Measurements from ENCODE around the gene OXTR. TPM values are rescaled to one million over a fixed set of nuclear protein-coding genes. Genes with fewer than 3 reads are reported as not detected.

OXTR gene
- polyA plus RNA-seq, 1 donor (not counting 4 experiments of a cell fraction or from before 2014, with no cell fraction given): 0.16 TPM

DNA sequence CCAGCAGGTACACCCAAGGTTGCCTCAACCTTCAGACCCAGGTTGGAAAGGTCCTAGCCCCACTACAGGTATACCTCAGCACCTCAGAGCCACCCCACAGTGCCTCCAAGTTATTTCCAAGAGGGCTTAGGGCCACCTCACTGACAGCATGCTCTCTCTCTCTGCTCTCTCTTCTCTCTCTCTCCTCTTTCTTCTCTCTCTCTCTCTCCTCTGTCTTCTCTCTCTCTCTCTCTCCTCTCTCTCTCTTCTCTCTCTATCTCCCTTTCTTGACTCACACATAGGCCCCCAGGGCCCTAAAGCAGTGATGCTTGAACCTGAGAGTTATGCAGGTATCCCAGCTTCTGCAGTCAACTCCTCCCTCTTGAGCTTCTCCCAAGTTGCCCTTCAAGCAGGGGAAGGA is 31.6 kb downstream of the OXTR start:
- Histone ChIP-seq H3K27ac (ENCODE audit: control insufficient read depth, insufficient read depth, low read length) (no peak overlapping the region), H3K27me3 (ENCODE audit: control insufficient read depth, extremely low read depth, insufficient read depth, low read length) (no peaks in the 10 kb centered on the region), H2AFZ (ENCODE audit: control insufficient read depth, low read length) (no peak overlapping the region), H3K4me2 (ENCODE audit: control insufficient read depth, extremely low read depth, insufficient read depth, low read depth, low read length) (no peak overlapping the region), H3K9me3 (ENCODE audit: control insufficient read depth, low read depth, low read length) (no peaks in the 10 kb centered on the region), H3K9me1 (ENCODE audit: control insufficient read depth, extremely low read depth, insufficient read depth, low read length) (no peaks in the 10 kb centered on the region), H3K36me3 (ENCODE audit: control insufficient read depth in 2 of 2, extremely low read depth in 1 of 2, insufficient read depth in 2 of 2, low read length in 2 of 2) (no peaks in the 10 kb centered on the region), H3K9ac (ENCODE audit: control insufficient read depth, extremely low read depth, insufficient read depth, low read length) (no peak overlapping the region), H4K20me1 (ENCODE audit: control insufficient read depth, extremely low read depth, insufficient read depth, low read length) (no peaks in the 10 kb centered on the region), H3K4me1 (ENCODE audit: control insufficient read depth, extremely low read depth, insufficient read depth, low read length) (peaks cover 34% of the 10 kb centered on the region), H3K4me3 (ENCODE audit: control insufficient read depth in 2 of 3, extremely low read depth in 1 of 3, insufficient read depth in 2 of 3, low read depth in 1 of 3, low read length in 3 of 3) (no peak overlapping the region), H3K79me2 (ENCODE audit: control insufficient read depth, insufficient read depth, low read length) (no peaks in the 10 kb centered on the region)
- FAIRE-seq (no peak), DNase-seq (ENCODE audit: low read depth, low spot score) (no peak)
- TF ChIP-seq, protein P1, sequence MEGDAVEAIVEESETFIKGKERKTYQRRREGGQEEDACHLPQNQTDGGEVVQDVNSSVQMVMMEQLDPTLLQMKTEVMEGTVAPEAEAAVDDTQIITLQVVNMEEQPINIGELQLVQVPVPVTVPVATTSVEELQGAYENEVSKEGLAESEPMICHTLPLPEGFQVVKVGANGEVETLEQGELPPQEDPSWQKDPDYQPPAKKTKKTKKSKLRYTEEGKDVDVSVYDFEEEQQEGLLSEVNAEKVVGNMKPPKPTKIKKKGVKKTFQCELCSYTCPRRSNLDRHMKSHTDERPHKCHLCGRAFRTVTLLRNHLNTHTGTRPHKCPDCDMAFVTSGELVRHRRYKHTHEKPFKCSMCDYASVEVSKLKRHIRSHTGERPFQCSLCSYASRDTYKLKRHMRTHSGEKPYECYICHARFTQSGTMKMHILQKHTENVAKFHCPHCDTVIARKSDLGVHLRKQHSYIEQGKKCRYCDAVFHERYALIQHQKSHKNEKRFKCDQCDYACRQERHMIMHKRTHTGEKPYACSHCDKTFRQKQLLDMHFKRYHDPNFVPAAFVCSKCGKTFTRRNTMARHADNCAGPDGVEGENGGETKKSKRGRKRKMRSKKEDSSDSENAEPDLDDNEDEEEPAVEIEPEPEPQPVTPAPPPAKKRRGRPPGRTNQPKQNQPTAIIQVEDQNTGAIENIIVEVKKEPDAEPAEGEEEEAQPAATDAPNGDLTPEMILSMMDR (optimal IDR thresholded peaks at IDR 0.05 in 1 of 3, IDR thresholded peaks at IDR 0.05 in 1 of 3, conservative IDR thresholded peaks at IDR 0.05 in 1 of 3; ENCODE audit: extremely low read depth in 1 of 3, insufficient read depth in 2 of 3, low read length in 3 of 3): no peak
- no peak for TF ChIP-seq EZH2 (IDR thresholded peaks at IDR 0.05; ENCODE audit: low read length)
- dilution Hi-C loops (cut with MboI; ENCODE audit: extremely low pct_ligation_motif_present, low sequenced_read_pairs): no loop called here

DNA sequence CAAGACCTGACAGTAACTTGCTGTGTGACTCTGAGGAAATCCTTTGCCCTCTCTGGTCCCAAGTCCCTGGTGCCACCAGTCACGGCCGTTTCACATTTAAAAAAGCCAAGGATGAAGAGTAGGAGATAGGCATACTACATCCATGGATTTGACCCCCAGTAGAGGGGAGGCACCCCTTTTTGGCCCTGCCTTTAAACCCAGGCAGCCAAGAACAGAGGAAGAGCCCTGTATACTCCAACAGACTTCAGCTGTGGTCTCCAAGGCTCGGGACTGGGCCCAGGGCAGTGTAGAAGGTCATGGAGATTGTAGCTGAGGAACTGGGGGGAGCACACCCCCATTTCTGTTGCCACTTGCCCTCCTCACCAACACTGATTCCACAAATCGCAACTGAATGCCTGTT is 32.1 kb downstream of the OXTR start:
- Histone ChIP-seq H3K4me2 (ENCODE audit: control insufficient read depth, extremely low read depth, insufficient read depth, low read depth, low read length) (no peak overlapping the region), H3K4me1 (ENCODE audit: control insufficient read depth, extremely low read depth, insufficient read depth, low read length) (peaks cover 33% of the 10 kb centered on the region), H3K27ac (ENCODE audit: control insufficient read depth, insufficient read depth, low read length) (no peak overlapping the region), H3K9me3 (ENCODE audit: control insufficient read depth, low read depth, low read length) (no peaks in the 10 kb centered on the region), H3K79me2 (ENCODE audit: control insufficient read depth, insufficient read depth, low read length) (no peaks in the 10 kb centered on the region), H3K9ac (ENCODE audit: control insufficient read depth, extremely low read depth, insufficient read depth, low read length) (no peak overlapping the region), H3K27me3 (ENCODE audit: control insufficient read depth, extremely low read depth, insufficient read depth, low read length) (no peaks in the 10 kb centered on the region), H3K36me3 (ENCODE audit: control insufficient read depth in 2 of 2, extremely low read depth in 1 of 2, insufficient read depth in 2 of 2, low read length in 2 of 2) (no peaks in the 10 kb centered on the region), H3K4me3 (ENCODE audit: control insufficient read depth in 2 of 3, extremely low read depth in 1 of 3, insufficient read depth in 2 of 3, low read depth in 1 of 3, low read length in 3 of 3) (no peak overlapping the region), H3K9me1 (ENCODE audit: control insufficient read depth, extremely low read depth, insufficient read depth, low read length) (no peaks in the 10 kb centered on the region), H4K20me1 (ENCODE audit: control insufficient read depth, extremely low read depth, insufficient read depth, low read length) (no peaks in the 10 kb centered on the region), H2AFZ (ENCODE audit: control insufficient read depth, low read length) (no peak overlapping the region)
- no peak for FAIRE-seq
- TF ChIP-seq, protein P1 (optimal IDR thresholded peaks at IDR 0.05 in 1 of 3, IDR thresholded peaks at IDR 0.05 in 1 of 3, conservative IDR thresholded peaks at IDR 0.05 in 1 of 3; ENCODE audit: extremely low read depth in 1 of 3, insufficient read depth in 2 of 3, low read length in 3 of 3): no peak
- no peak for TF ChIP-seq EZH2 (IDR thresholded peaks at IDR 0.05; ENCODE audit: low read length)
- dilution Hi-C loops (cut with MboI; ENCODE audit: extremely low pct_ligation_motif_present, low sequenced_read_pairs): no loop called here
- DNase-seq (ENCODE audit: low read depth, low spot score): no peak
